ENCODE measurements around the gene FGF14.

- TF ChIP-seq POLR2AphosphoS5 (IDR thresholded peaks at IDR 0.05) (no peak), CTCF (IDR thresholded peaks at IDR 0.05) (no peak)
Observed at GRCh38 chr13:102097708-102098107, 304.1 kb downstream of the FGF14 start.
